Measurements from ENCODE around the gene MINDY4.

- no peak for TF ChIP-seq EP300 (IDR thresholded peaks at IDR 0.05)
- no peak for TF ChIP-seq POLR2A (IDR thresholded peaks at IDR 0.05)
Measured at GRCh38 chr7:30908681-30909080, 137.5 kb downstream of the MINDY4 start.
